Colonic mucosa (tissue), 4 donors: Measurements from ENCODE around the gene CCL23. TPM values are rescaled to one million over a fixed set of nuclear protein-coding genes. Genes with fewer than 3 reads are reported as not detected.
"Not testable (repeated sequence)": the region's sequence is repeated elsewhere in the genome, so short reads cannot be mapped to it uniquely, and the experiment has no call there.

ENCODE experiments used
- DNase-seq: peaks from one replicate; pipeline ENCODE4 v3.0.0-alpha.2; 2020
- H3K27ac ChIP-seq: fragments of 200-600 bp; one replicate; pipeline ENCODE4 v1.8.0; 2021
- H3K27me3 ChIP-seq: fragments of 200-600 bp; one replicate; pipeline ENCODE4 v1.8.0; 2021
- H3K36me3 ChIP-seq: fragments of 200-600 bp; one replicate; pipeline ENCODE4 v1.8.0; 2021
- H3K4me1 ChIP-seq: fragments of 200-600 bp; one replicate; pipeline ENCODE4 v1.8.0; 2021; ENCODE audit warnings: mild to moderate bottlenecking
- H3K4me3 ChIP-seq: fragments of 200-600 bp; one replicate; pipeline ENCODE4 v1.8.0; 2021
- H3K9ac ChIP-seq, 2 donors: one replicate each; pipeline ENCODE4 v1.7.0; 2013; ENCODE audit warnings: control low read depth in 2 of 2, low read depth in 2 of 2, low read length in 2 of 2
- H3K9me3 ChIP-seq: fragments of 200-600 bp; one replicate; pipeline ENCODE4 v1.8.0; 2021
- intact Hi-C: fragments of 100-400 bp; cut with DNase I; formaldehyde crosslinking; loops from one replicate; pipeline ENCODE4 v1.14.1; 2022
- total RNA-seq, 2 donors: library from RNA; stranded (reverse); fragmentation: NEBNext Ultra II Directional in 1 of 2; extraction: Animal tissue kit (Norgen Biotek cat#: 25700) in 1 of 2; gene quantifications; one replicate each; pipeline ENCODE4 v1.2.1, GENCODE V29; 2021
- TF ChIP-seq, protein P1 (sequence below): fragments of 200-600 bp; IDR thresholded peaks from one replicate; pipeline ENCODE4 v1.8.0; 2022; ENCODE audit warnings: antibody characterized with exemption, mild to moderate bottlenecking
- donor health status: healthy.
- donor health status: DM: no; HTN: no; CAD: no.
- donor health status: DM: no; HTN: no; CAD: no.

Gene CCL23
- total RNA-seq, 2 donors from 2014 or later = 0.59 TPM; not detected in 1

DNA sequence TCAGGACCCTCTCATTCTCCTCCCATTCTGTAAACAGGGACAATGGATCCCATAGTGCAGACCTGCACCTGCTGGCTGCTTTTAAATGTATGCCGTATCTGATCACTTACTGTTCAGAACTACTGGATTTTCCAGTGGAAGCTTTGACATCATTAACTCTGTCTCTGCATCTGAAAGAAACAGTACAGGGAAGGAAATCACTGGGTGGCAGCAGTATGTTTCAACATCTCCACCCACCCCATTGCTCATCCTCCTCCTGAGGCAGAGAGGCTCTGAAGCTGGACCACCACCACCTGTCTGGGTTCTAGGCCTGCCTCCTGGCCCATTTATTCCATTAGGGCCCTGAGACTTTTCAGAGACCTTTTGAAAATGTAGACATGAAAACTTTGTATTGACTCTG is 19.0 kb downstream of the CCL23 start:
- H3K4me1 ChIP-seq = no peaks in the 10 kb centered on the region
- TF ChIP-seq, protein P1, sequence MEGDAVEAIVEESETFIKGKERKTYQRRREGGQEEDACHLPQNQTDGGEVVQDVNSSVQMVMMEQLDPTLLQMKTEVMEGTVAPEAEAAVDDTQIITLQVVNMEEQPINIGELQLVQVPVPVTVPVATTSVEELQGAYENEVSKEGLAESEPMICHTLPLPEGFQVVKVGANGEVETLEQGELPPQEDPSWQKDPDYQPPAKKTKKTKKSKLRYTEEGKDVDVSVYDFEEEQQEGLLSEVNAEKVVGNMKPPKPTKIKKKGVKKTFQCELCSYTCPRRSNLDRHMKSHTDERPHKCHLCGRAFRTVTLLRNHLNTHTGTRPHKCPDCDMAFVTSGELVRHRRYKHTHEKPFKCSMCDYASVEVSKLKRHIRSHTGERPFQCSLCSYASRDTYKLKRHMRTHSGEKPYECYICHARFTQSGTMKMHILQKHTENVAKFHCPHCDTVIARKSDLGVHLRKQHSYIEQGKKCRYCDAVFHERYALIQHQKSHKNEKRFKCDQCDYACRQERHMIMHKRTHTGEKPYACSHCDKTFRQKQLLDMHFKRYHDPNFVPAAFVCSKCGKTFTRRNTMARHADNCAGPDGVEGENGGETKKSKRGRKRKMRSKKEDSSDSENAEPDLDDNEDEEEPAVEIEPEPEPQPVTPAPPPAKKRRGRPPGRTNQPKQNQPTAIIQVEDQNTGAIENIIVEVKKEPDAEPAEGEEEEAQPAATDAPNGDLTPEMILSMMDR = no peak
- intact Hi-C loops = no loop called here
- H3K27ac ChIP-seq = no peak overlapping the region
- H3K36me3 ChIP-seq = no peaks in the 10 kb centered on the region
- no peak for DNase-seq
- H3K4me3 ChIP-seq = no peak overlapping the region
- H3K27me3 ChIP-seq = no peaks in the 10 kb centered on the region
- no peak overlapping the region for H3K9ac ChIP-seq
- H3K9me3 ChIP-seq = no peaks in the 10 kb centered on the region

DNA sequence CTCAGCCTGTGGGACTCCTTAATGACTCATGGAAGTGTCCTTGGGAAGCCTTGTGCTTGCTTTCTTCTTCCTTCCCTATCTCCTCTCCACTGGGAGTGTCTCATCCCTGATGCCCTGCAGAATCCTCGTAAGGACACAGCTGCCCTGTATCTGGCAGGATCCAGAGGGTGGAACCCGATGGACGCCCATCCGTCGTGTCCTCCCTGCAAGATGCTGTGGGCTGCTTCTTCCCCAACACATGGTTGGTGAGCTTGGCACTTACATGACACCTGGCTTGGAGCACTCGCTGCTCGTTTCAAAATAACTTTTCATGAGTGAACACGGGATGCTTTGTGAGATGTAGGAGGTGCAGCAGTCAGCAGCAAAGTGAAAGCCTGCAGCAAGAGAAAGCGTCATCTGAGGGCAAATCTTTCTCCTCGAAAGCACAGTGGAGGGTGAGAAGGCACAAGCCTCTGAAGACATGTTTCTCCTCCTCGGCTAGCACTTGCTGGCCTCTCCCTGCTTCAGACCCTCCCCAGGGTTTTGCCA is 19.7 kb downstream of the CCL23 start:
- TF ChIP-seq, protein P1 = no peak
- intact Hi-C loops = no loop called here
- Histone ChIP-seq H3K9me3 (no peaks in the 10 kb centered on the region), H3K9ac (no peak overlapping the region), H3K27me3 (no peaks in the 10 kb centered on the region), H3K36me3 (no peaks in the 10 kb centered on the region), H3K4me1 (no peaks in the 10 kb centered on the region), H3K4me3 (no peak overlapping the region), H3K27ac (no peak overlapping the region)
- no peak for DNase-seq

DNA sequence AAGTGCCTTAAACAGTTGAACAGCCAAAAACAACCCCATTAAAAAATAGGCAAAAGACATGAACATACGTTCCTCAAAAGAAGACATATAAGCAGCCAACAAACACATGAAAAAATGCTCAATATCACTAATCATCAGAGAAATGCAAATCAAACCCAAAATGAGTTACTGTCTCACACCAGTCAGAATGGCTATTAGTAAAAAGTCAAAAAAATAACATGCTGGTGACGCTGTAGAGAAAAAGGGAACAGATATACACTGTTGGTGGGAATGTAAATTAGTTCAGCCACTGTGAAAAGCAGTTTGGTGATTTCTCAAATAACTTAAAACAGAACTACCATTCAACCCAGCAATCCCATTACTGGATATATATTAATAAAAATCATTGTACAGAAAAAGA is 22.4 kb downstream of the CCL23 start:
- H3K27me3 ChIP-seq, intact Hi-C loops, DNase-seq, H3K9me3 ChIP-seq, H3K27ac ChIP-seq, H3K36me3 ChIP-seq, H3K9ac ChIP-seq, H3K4me1 ChIP-seq, H3K4me3 ChIP-seq: not testable (repeated sequence)

DNA sequence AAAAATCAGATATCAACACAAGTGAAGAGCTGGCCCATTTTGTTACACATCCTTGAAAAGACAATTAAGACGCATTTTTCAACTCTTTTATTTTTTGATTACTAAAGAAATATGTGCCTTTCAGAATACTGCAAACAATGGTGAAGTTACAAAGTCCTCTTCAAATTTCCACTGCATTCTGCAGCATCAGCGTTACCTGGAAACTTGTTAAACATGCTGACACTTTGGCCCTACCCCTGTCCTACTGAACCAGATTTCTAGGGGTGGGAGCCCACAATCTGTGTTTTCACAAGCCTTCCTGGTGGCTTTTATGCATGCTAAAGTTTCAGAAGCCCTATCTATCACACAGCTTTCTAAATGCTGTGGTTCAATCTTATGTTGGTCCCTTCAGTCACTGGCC is 26.7 kb downstream of the CCL23 start:
- Histone ChIP-seq H3K9me3 (no peaks in the 10 kb centered on the region), H3K27me3 (no peaks in the 10 kb centered on the region), H3K4me1 (no peaks in the 10 kb centered on the region), H3K9ac (no peak overlapping the region), H3K27ac (no peak overlapping the region), H3K36me3 (no peaks in the 10 kb centered on the region), H3K4me3 (no peak overlapping the region)
- DNase-seq = no peak
- TF ChIP-seq, protein P1 = no peak
- intact Hi-C loops = no loop called here

DNA sequence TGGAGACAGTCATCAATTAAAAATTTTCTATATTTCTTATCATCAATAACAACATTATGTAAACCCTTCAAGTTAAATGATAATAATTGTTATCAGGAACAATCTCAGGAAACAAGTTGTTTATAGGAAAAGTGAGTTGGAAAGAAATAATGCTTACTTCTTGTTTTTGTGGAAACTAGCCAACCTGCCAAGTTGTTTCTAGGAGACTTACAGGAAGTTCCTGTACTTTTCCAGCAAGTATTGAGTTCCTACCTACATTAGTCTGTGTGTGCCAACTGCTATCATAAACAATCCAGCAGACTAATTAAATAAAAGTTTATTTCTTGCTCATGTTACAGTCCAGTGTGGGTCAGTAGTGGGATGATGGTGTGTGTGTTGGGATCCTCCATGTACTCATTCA is 29.6 kb downstream of the CCL23 start:
- intact Hi-C loops = no loop called here
- H3K9me3 ChIP-seq = no peaks in the 10 kb centered on the region
- no peaks in the 10 kb centered on the region for H3K27me3 ChIP-seq
- no peak for DNase-seq
- H3K4me1 ChIP-seq = no peaks in the 10 kb centered on the region
- no peak overlapping the region for H3K27ac ChIP-seq
- H3K4me3 ChIP-seq = no peak overlapping the region
- TF ChIP-seq, protein P1 = no peak
- H3K9ac ChIP-seq = no peak overlapping the region
- no peaks in the 10 kb centered on the region for H3K36me3 ChIP-seq

DNA sequence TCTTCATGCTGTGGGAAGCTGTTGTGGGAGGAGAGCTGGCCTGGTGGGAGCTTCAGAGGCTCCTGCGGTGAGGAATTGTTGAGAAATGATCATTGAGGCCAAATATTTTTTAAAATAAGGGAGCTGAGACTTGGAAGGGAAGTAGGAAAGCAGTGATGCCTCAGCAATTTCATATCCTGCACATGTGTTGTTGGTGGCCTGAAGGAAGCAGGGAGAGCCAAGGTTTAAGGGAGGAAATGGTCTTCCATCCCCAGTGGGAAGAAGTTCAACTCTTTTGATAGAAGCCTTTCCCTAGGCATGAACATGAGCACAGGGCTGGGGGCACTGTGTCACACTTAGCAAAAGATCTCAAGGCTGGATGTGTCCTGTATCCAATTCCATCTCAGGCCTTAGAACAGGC is 31.1 kb downstream of the CCL23 start, which contains the start of gene CCL14:
Gene CCL14, minus strand, starts transcription at position 87 of the 400 bp plus-strand sequence. Its CDS starts 80 bp downstream, at position 7.
- H3K4me1 ChIP-seq = no peaks in the 10 kb centered on the region
- H3K27ac ChIP-seq = no peak within 1 kb of the TSS
- H3K4me3 ChIP-seq = no peak within 1 kb of the TSS
- H3K9ac ChIP-seq = no peak within 1 kb of the TSS
- no peak for DNase-seq
- TF ChIP-seq, protein P1 = no peak
- H3K9me3 ChIP-seq = no peaks in the 10 kb centered on the region
- no peaks in the 10 kb centered on the region for H3K27me3 ChIP-seq
- H3K36me3 ChIP-seq = no peaks in the 10 kb centered on the region
- intact Hi-C loops = no loop called here
